Measurements from ENCODE around the gene BRD3. TPM values are rescaled to one million over a fixed set of nuclear protein-coding genes. Genes with fewer than 3 reads are reported as not detected.

Gene BRD3
- total RNA-seq, 1 donor from 2014 or later: 48.7 TPM

- H3K27me3 Mint-ChIP-seq (ENCODE audit: low read depth): no peaks in the 10 kb centered on the region
- H3K27ac Mint-ChIP-seq (ENCODE audit: unreplicated experiment): no peak overlapping the region
- peaks cover 11% of the 10 kb centered on the region for H3K4me1 Mint-ChIP-seq (ENCODE audit: low read depth)
- H3K9me3 Mint-ChIP-seq (ENCODE audit: low read depth): no peaks in the 10 kb centered on the region
- DNase-seq (ENCODE audit: low spot score): peak; percentile 71
- H3K36me3 Mint-ChIP-seq (ENCODE audit: low read depth): no peaks in the 10 kb centered on the region
- no peak for TF ChIP-seq CTCF (IDR thresholded peaks at IDR 0.05)
- no peak overlapping the region for H3K4me3 Mint-ChIP-seq (ENCODE audit: unreplicated experiment)
Measured at GRCh38 chr9:134004131-134004873, 63.5 kb downstream of the BRD3 start.

GRCh38 chr9:134003237-134003636 lies 64.6 kb downstream of the BRD3 start:
- Mint-ChIP-seq H3K4me1 (ENCODE audit: low read depth) (peaks cover 13% of the 10 kb centered on the region), H3K4me3 (ENCODE audit: unreplicated experiment) (no peak overlapping the region), H3K36me3 (ENCODE audit: low read depth) (no peaks in the 10 kb centered on the region), H3K27ac (ENCODE audit: unreplicated experiment) (no peak overlapping the region), H3K27me3 (ENCODE audit: low read depth) (no peaks in the 10 kb centered on the region), H3K9me3 (ENCODE audit: low read depth) (no peaks in the 10 kb centered on the region)
- TF ChIP-seq CTCF (IDR thresholded peaks at IDR 0.05): no peak
- no peak for DNase-seq (ENCODE audit: low spot score)

- peaks cover 13% of the 10 kb centered on the region for H3K4me1 Mint-ChIP-seq (ENCODE audit: low read depth)
- H3K4me3 Mint-ChIP-seq (ENCODE audit: unreplicated experiment): no peak overlapping the region
- peak; percentile 55 for DNase-seq (ENCODE audit: low spot score)
- no peak overlapping the region for H3K27ac Mint-ChIP-seq (ENCODE audit: unreplicated experiment)
- H3K36me3 Mint-ChIP-seq (ENCODE audit: low read depth): no peaks in the 10 kb centered on the region
- no peaks in the 10 kb centered on the region for H3K9me3 Mint-ChIP-seq (ENCODE audit: low read depth)
- no peak for TF ChIP-seq CTCF (IDR thresholded peaks at IDR 0.05)
- no peaks in the 10 kb centered on the region for H3K27me3 Mint-ChIP-seq (ENCODE audit: low read depth)
Measured at GRCh38 chr9:134002796-134003195, 65.0 kb downstream of the BRD3 start.

- no peak overlapping the region for H3K4me3 Mint-ChIP-seq (ENCODE audit: unreplicated experiment)
- DNase-seq (ENCODE audit: low spot score): peak; percentile 52
- H3K27me3 Mint-ChIP-seq (ENCODE audit: low read depth): no peaks in the 10 kb centered on the region
- no peak for TF ChIP-seq CTCF (IDR thresholded peaks at IDR 0.05)
- H3K27ac Mint-ChIP-seq (ENCODE audit: unreplicated experiment): peak overlapping the region; percentile 17
- H3K9me3 Mint-ChIP-seq (ENCODE audit: low read depth): no peaks in the 10 kb centered on the region
- H3K36me3 Mint-ChIP-seq (ENCODE audit: low read depth): no peaks in the 10 kb centered on the region
- H3K4me1 Mint-ChIP-seq (ENCODE audit: low read depth): peaks cover 11% of the 10 kb centered on the region
Measured at GRCh38 chr9:133999851-134000265, 68.0 kb downstream of the BRD3 start.

GRCh38 chr9:133998915-133999595 lies 68.8 kb downstream of the BRD3 start:
- Mint-ChIP-seq H3K9me3 (ENCODE audit: low read depth) (no peaks in the 10 kb centered on the region), H3K36me3 (ENCODE audit: low read depth) (no peaks in the 10 kb centered on the region), H3K4me3 (ENCODE audit: unreplicated experiment) (no peak overlapping the region), H3K27me3 (ENCODE audit: low read depth) (no peaks in the 10 kb centered on the region), H3K4me1 (ENCODE audit: low read depth) (peaks cover 14% of the 10 kb centered on the region), H3K27ac (ENCODE audit: unreplicated experiment) (no peak overlapping the region)
- no peak for DNase-seq (ENCODE audit: low spot score)
- TF ChIP-seq CTCF (IDR thresholded peaks at IDR 0.05): no peak

Data from chondrocyte (in vitro differentiated cells).